Fibroblast of lung (primary cell): Measurements from ENCODE around the gene SLC34A1. TPM values are rescaled to one million over a fixed set of nuclear protein-coding genes. Genes with fewer than 3 reads are reported as not detected.

ENCODE experiments used
- DNase-seq, 2 donors: peaks; one replicate each; pipeline versions ENCODE4 v3.0.0 to v3.0.0-alpha.2; 2010; ENCODE audit warnings: low read depth in 2 of 2
- H2AFZ ChIP-seq: 2 replicates; pipeline ENCODE4 v1.5.1; 2012; ENCODE audit warnings: low read length, control low read depth, inconsistent platforms
- H3K27ac ChIP-seq: 2 replicates; pipeline ENCODE4 v1.5.1; 2011; ENCODE audit warnings: low read length, control low read depth; ENCODE audit not compliant: insufficient read depth
- H3K27me3 ChIP-seq: 2 replicates; pipeline ENCODE4 v1.5.1; 2011; ENCODE audit warnings: mild to moderate bottlenecking, low read length; ENCODE audit not compliant: control insufficient read depth, insufficient read depth
- H3K36me3 ChIP-seq: 2 replicates; pipeline ENCODE4 v1.5.1; 2011; ENCODE audit warnings: low read length; ENCODE audit not compliant: control insufficient read depth, insufficient read depth
- H3K4me1 ChIP-seq: 2 replicates; pipeline ENCODE4 v1.5.1; 2011; ENCODE audit warnings: low read length; ENCODE audit not compliant: control insufficient read depth, insufficient read depth; ENCODE audit errors: extremely low read depth
- H3K4me2 ChIP-seq: 2 replicates; pipeline ENCODE4 v1.5.1; 2011; ENCODE audit warnings: low read length, control low read depth; ENCODE audit not compliant: insufficient read depth; ENCODE audit errors: extremely low read depth
- H3K4me3 ChIP-seq, 4 experiments: fragments of 200-600 bp in 1 of 4; sonication (generic) in 1 of 4; replicated peaks in 1 of 4; 2 replicates each; pipeline ENCODE4 v1.5.1; 2011 to 2016; ENCODE audit warnings: low read length in 4 of 4, low read depth in 3 of 4, mild to moderate bottlenecking in 3 of 4, control low read depth in 2 of 4, inconsistent platforms in 1 of 4, mixed read lengths in 1 of 4; ENCODE audit not compliant: insufficient read depth in 1 of 4; ENCODE audit errors: control extremely low read depth in 1 of 4
- H3K79me2 ChIP-seq: 2 replicates; pipeline ENCODE4 v1.5.1; 2012; ENCODE audit warnings: mild to moderate bottlenecking, low read length, inconsistent platforms; ENCODE audit not compliant: control insufficient read depth, insufficient read depth
- H3K9ac ChIP-seq: 2 replicates; pipeline ENCODE4 v1.5.1; 2011; ENCODE audit warnings: mild to moderate bottlenecking, low read length, control low read depth; ENCODE audit not compliant: insufficient read depth
- H3K9me3 ChIP-seq: 2 replicates; pipeline ENCODE4 v1.5.1; 2012; ENCODE audit warnings: low read depth, low read length; ENCODE audit not compliant: control insufficient read depth, insufficient read depth
- H4K20me1 ChIP-seq: 2 replicates; pipeline ENCODE4 v1.5.1; 2011; ENCODE audit warnings: low read length; ENCODE audit not compliant: control insufficient read depth, insufficient read depth; ENCODE audit errors: extremely low read depth
- CTCF ChIP-seq, 2 donors: IDR thresholded peaks in 1 of 2; conservative IDR thresholded peaks in 1 of 2; 1 replicate in 1 of 2; 2 replicates in 1 of 2; pipeline ENCODE4 v1.5.1; 2011 to 2012; ENCODE audit warnings: low read length in 2 of 2, control low read depth in 1 of 2, inconsistent platforms in 1 of 2, low read depth in 1 of 2, mild to moderate bottlenecking in 1 of 2
- EZH2 ChIP-seq: IDR thresholded peaks from 2 replicates; pipeline ENCODE4 v1.5.1; 2012; ENCODE audit warnings: low read length, control low read depth, mild to moderate bottlenecking; ENCODE audit errors: missing control alignments
- polyA plus RNA-seq, 2 donors: library from polyadenylated mRNA; depleted of rRNA in 1 of 2; stranded (reverse) in 1 of 2; unstranded in 1 of 2; fragments of >200 nt; gene quantifications; 2 replicates each; pipeline ENCODE4 v1.2.1, GENCODE V29; 2011 to 2012; ENCODE audit warnings: missing spikeins in 1 of 2
- total RNA-seq: library from RNA; depleted of rRNA; stranded (reverse); fragments of >200 nt; gene quantifications from 2 replicates; pipeline ENCODE4 v1.2.1, GENCODE V29; 2014

The SLC34A1 gene
- total and polyA plus RNA-seq, 2 donors (not counting 1 experiment from before 2014, with no cell fraction given), result not detected

- DNase-seq, result no peak
- Histone ChIP-seq H3K4me3 (no peak overlapping the region), H3K36me3 (peaks cover 29% of the 10 kb centered on the region), H3K79me2 (no peaks in the 10 kb centered on the region), H2AFZ (no peak overlapping the region), H3K9ac (no peak overlapping the region), H3K27ac (no peak overlapping the region), H3K4me2 (no peak overlapping the region), H3K9me3 (no peaks in the 10 kb centered on the region), H3K27me3 (no peaks in the 10 kb centered on the region), H4K20me1 (no peaks in the 10 kb centered on the region), H3K4me1 (no peaks in the 10 kb centered on the region)
- no peak for TF ChIP-seq EZH2
- no peak for TF ChIP-seq CTCF (conservative IDR thresholded peaks at IDR 0.05 in 1 of 2, IDR thresholded peaks at IDR 0.05 in 1 of 2; ENCODE audit: low read depth in 1 of 2, low read length in 2 of 2)
These were observed 50.9 kb downstream of the SLC34A1 start for GRCh38 chr5:177434942-177435738.

DNA sequence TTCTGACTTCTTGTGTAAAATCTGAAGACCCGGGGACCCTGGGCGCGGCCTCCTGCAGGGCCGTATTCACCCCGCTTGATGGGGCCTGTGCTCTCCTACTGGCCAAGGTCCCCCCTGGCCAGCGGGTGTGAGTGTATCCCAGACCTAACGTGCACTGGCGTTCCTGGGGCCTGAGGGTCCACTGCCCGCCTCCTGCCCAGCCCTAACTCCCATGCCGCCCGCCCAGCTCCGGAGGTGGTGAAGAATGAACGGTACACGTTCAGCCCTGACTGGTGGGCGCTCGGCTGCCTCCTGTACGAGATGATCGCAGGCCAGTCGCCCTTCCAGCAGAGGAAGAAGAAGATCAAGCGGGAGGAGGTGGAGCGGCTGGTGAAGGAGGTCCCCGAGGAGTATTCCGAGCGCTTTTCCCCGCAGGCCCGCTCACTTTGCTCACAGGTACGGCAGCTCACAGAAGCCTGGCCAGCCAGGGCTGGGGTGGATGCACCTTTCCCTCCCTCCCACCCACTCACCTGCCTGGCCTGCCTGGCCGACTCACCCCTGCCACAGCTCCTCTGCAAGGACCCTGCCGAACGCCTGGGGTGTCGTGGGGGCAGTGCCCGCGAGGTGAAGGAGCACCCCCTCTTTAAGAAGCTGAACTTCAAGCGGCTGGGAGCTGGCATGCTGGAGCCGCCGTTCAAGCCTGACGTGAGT lies 51.8 kb downstream of the SLC34A1 start:
- no peaks in the 10 kb centered on the region for H3K9me3 ChIP-seq
- no peaks in the 10 kb centered on the region for H3K27me3 ChIP-seq
- no peak for TF ChIP-seq CTCF (conservative IDR thresholded peaks at IDR 0.05 in 1 of 2, IDR thresholded peaks at IDR 0.05 in 1 of 2; ENCODE audit: low read depth in 1 of 2, low read length in 2 of 2)
- TF ChIP-seq EZH2, result no peak
- H3K36me3 ChIP-seq, result peaks cover 29% of the 10 kb centered on the region
- no peak overlapping the region for H2AFZ ChIP-seq
- no peak overlapping the region for H3K4me3 ChIP-seq
- no peak overlapping the region for H3K27ac ChIP-seq
- no peak overlapping the region for H3K4me2 ChIP-seq
- no peaks in the 10 kb centered on the region for H3K4me1 ChIP-seq
- H3K9ac ChIP-seq, result no peak overlapping the region
- H3K79me2 ChIP-seq, result no peaks in the 10 kb centered on the region
- no peaks in the 10 kb centered on the region for H4K20me1 ChIP-seq
- no peak for DNase-seq

DNA sequence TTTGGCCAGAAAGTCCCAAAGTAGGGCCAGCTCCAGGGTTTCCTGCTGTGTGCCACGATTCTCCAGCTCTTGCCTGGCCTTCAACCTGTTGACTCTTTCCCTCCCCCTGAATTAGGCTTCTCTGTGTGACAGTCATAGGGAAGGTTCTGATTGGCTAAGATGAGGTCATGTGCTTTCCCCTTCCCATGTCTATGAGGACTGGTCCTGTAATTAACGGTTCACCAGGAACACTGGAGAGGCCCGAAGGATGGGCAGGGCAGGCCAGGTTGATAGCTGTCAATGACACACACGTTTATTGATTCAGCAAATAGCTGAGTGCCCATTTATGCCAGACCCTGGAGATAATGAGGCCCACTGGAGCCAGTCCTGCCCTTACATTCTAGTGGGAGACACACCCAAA lies 53.4 kb downstream of the SLC34A1 start:
- Histone ChIP-seq H3K36me3 (peaks cover 22% of the 10 kb centered on the region), H3K4me1 (no peaks in the 10 kb centered on the region), H3K9me3 (no peaks in the 10 kb centered on the region), H2AFZ (no peak overlapping the region), H3K4me2 (no peak overlapping the region), H3K9ac (no peak overlapping the region), H3K27me3 (no peaks in the 10 kb centered on the region), H3K79me2 (no peaks in the 10 kb centered on the region), H4K20me1 (no peaks in the 10 kb centered on the region), H3K4me3 (no peak overlapping the region), H3K27ac (no peak overlapping the region)
- TF ChIP-seq EZH2 (no peak), CTCF (conservative IDR thresholded peaks at IDR 0.05 in 1 of 2, IDR thresholded peaks at IDR 0.05 in 1 of 2; ENCODE audit: low read depth in 1 of 2, low read length in 2 of 2) (no peak)
- no peak for DNase-seq
